Prostate gland (tissue), 2 donors: ENCODE measurements around the gene TMEM108. TPM values are rescaled to one million over a fixed set of nuclear protein-coding genes. Genes with fewer than 3 reads are reported as not detected.

ENCODE experiments used
- DNase-seq: peaks from one replicate; pipeline ENCODE4 v3.0.0-alpha.2; 2019; ENCODE audit warnings: low spot score
- H3K27ac ChIP-seq, 2 donors: fragments of 200-600 bp; sonication (generic); 2 replicates each; pipeline ENCODE4 v1.5.1; 2017 to 2019
- H3K27me3 ChIP-seq: fragments of 200-600 bp; sonication (generic); replicated peaks from 2 replicates; pipeline ENCODE4 v1.5.1; 2019; ENCODE audit not compliant: insufficient read depth
- H3K36me3 ChIP-seq, 2 donors: fragments of 200-600 bp; sonication (generic); 1 replicate in 1 of 2; 2 replicates in 1 of 2; pipeline versions ENCODE4 v1.5.1 to v1.8.1; 2017 to 2019
- H3K4me1 ChIP-seq: fragments of 200-600 bp; sonication (generic); replicated peaks from 2 replicates; pipeline ENCODE4 v1.5.1; 2019
- H3K4me3 ChIP-seq, 2 donors: fragments of 200-600 bp; sonication (generic); 2 replicates each; pipeline ENCODE4 v1.5.1; 2017 to 2019
- H3K9me3 ChIP-seq: fragments of 200-600 bp; sonication (generic); 2 replicates; pipeline ENCODE4 v1.5.1; 2017
- CTCF ChIP-seq, 4 experiments: fragments of 200-600 bp in 2 of 4; fragments of 450-650 bp in 2 of 4; sonication (generic) in 2 of 4; IDR thresholded peaks; 1 replicate in 3 of 4; 2 replicates in 1 of 4; pipeline ENCODE4 v1.5.1; 2016 to 2019; ENCODE audit warnings: antibody characterized with exemption in 4 of 4, mild to moderate bottlenecking in 2 of 4, moderate library complexity in 2 of 4
- POLR2A ChIP-seq: fragments of 450-650 bp; IDR thresholded peaks from one replicate; pipeline ENCODE4 v1.6.1; 2016; ENCODE audit warnings: antibody characterized with exemption, mild to moderate bottlenecking
- POLR2AphosphoS5 ChIP-seq: sonication (generic); formaldehyde crosslinking; IDR thresholded peaks from one replicate; pipeline ENCODE4 v1.6.1; 2017; ENCODE audit warnings: antibody characterized with exemption
- WGBS: methylation state at CpG from one replicate; pipeline ENCODE4 v1.1.5; 2018; 5-methylcytosine and 5-hydroxymethylcytosine counted together
- intact Hi-C: fragments of 100-400 bp; cut with DNase I; formaldehyde crosslinking; loops from one replicate; pipeline ENCODE4 v1.14.2; 2022
- total RNA-seq, 2 donors: library from RNA; depleted of rRNA; stranded (reverse); fragments of >200 nt; gene quantifications; one replicate each; pipeline ENCODE4 v1.1.0, GENCODE V29; 2016

The TMEM108 gene
- total RNA-seq, 2 donors from 2014 or later = 8.1 TPM; not detected in 1

- no peak for TF ChIP-seq POLR2A
- TF ChIP-seq CTCF (IDR thresholded peaks at IDR 0.05) = no peak
- no peak for TF ChIP-seq POLR2AphosphoS5
- Histone ChIP-seq H3K4me1 (no peaks in the 10 kb centered on the region), H3K9me3 (no peaks in the 10 kb centered on the region), H3K4me3 (no peak overlapping the region), H3K27me3 (no peaks in the 10 kb centered on the region), H3K27ac (no peak overlapping the region), H3K36me3 (no peaks in the 10 kb centered on the region)
- intact Hi-C loops = no loop called here
- DNase-seq = no peak
These were observed 124.1 kb downstream of the TMEM108 start for GRCh38 chr3:133162265-133162664.

- 33% methylated on average over 3 of the region's 3 CpGs for WGBS
- no peak for TF ChIP-seq POLR2A
- TF ChIP-seq POLR2AphosphoS5 = no peak
- TF ChIP-seq CTCF (IDR thresholded peaks at IDR 0.05) = no peak
- intact Hi-C loops = no loop called here
These were observed 124.6 kb downstream of the TMEM108 start for GRCh38 chr3:133162670-133163305.

GRCh38 chr3:133167340-133168024 is 129.3 kb downstream of the TMEM108 start:
- intact Hi-C loops = no loop called here
- no peak overlapping the region for H3K27ac ChIP-seq
- H3K4me1 ChIP-seq = no peaks in the 10 kb centered on the region
- WGBS = 98% methylated on average over 18 of the region's 36 CpGs
- H3K4me3 ChIP-seq = no peak overlapping the region
- TF ChIP-seq POLR2AphosphoS5 = no peak
- DNase-seq = no peak
- no peaks in the 10 kb centered on the region for H3K9me3 ChIP-seq
- H3K27me3 ChIP-seq = no peaks in the 10 kb centered on the region
- no peaks in the 10 kb centered on the region for H3K36me3 ChIP-seq

More at GRCh38 chr3:133162670-133163305, 124.6 kb downstream of the TMEM108 start:
- Histone ChIP-seq H3K36me3 (no peaks in the 10 kb centered on the region), H3K4me3 (no peak overlapping the region), H3K27me3 (no peaks in the 10 kb centered on the region), H3K4me1 (no peaks in the 10 kb centered on the region), H3K27ac (no peak overlapping the region), H3K9me3 (no peaks in the 10 kb centered on the region)
- DNase-seq = no peak

- no peak overlapping the region for H3K4me3 ChIP-seq
- H3K4me1 ChIP-seq = no peaks in the 10 kb centered on the region
- TF ChIP-seq CTCF (IDR thresholded peaks at IDR 0.05) = no peak
- TF ChIP-seq POLR2AphosphoS5 = no peak
- TF ChIP-seq POLR2A = no peak
- no peaks in the 10 kb centered on the region for H3K9me3 ChIP-seq
- intact Hi-C loops = no loop called here
- no peak for DNase-seq
- WGBS = 90% methylated on average over 1 of the region's 1 CpG
- no peak overlapping the region for H3K27ac ChIP-seq
- no peaks in the 10 kb centered on the region for H3K36me3 ChIP-seq
- no peaks in the 10 kb centered on the region for H3K27me3 ChIP-seq
These were observed 129.8 kb downstream of the TMEM108 start for GRCh38 chr3:133168025-133168401.

- no peak for DNase-seq
- Histone ChIP-seq H3K9me3 (no peaks in the 10 kb centered on the region), H3K4me1 (no peaks in the 10 kb centered on the region), H3K27me3 (no peaks in the 10 kb centered on the region), H3K36me3 (no peaks in the 10 kb centered on the region), H3K27ac (no peak overlapping the region), H3K4me3 (no peak overlapping the region)
- 68% methylated on average over 6 of the region's 6 CpGs for WGBS
- intact Hi-C loops = no loop called here
- TF ChIP-seq CTCF (IDR thresholded peaks at IDR 0.05) (no peak), POLR2AphosphoS5 (no peak), POLR2A (no peak)
These were observed 131.3 kb downstream of the TMEM108 start for GRCh38 chr3:133169331-133170068.
